NCI-H526 treated with DMSO at 0.1 percent for 48 hours (cell line): Measurements from ENCODE around the gene OLFM1.
A peak's percentile ranks its signal among the peaks of the same experiment; 100 is the strongest.

Experiments used
- DNase-seq: peaks from one replicate; lab custom pipeline; 2025; lab: John Stamatoyannopoulos, UW

Gene OLFM1

GRCh38 chr9:135076876-135077430, 10.5 kb upstream of the OLFM1 start:
- DNase-seq, result no peak

- no peak for DNase-seq
Observed at GRCh38 chr9:135077497-135078200, 9.8 kb upstream of the OLFM1 start.

GRCh38 chr9:135078361-135078821, 9.1 kb upstream of the OLFM1 start:
- DNase-seq, result no peak

GRCh38 chr9:135079018-135079417, 8.4 kb upstream of the OLFM1 start:
- DNase-seq, result no peak

- DNase-seq, result no peak
Observed at GRCh38 chr9:135079676-135080075, 7.8 kb upstream of the OLFM1 start.

- no peak for DNase-seq
Observed at GRCh38 chr9:135080286-135081263, 6.9 kb upstream of the OLFM1 start.

- no peak for DNase-seq
Observed at GRCh38 chr9:135081264-135081660, 6.2 kb upstream of the OLFM1 start.

GRCh38 chr9:135081731-135082130, 5.7 kb upstream of the OLFM1 start:
- DNase-seq, result no peak

- DNase-seq, result no peak
Observed at GRCh38 chr9:135082536-135082935, 4.9 kb upstream of the OLFM1 start.

GRCh38 chr9:135083241-135083810, 4.1 kb upstream of the OLFM1 start:
- DNase-seq, result no peak

GRCh38 chr9:135083831-135084230, 3.6 kb upstream of the OLFM1 start:
- no peak for DNase-seq

GRCh38 chr9:135084262-135084661, 3.2 kb upstream of the OLFM1 start:
- DNase-seq, result no peak

- DNase-seq, result no peak
Observed at GRCh38 chr9:135084881-135085760, 2.3 kb upstream of the OLFM1 start.

GRCh38 chr9:135085830-135086546, 1.5 kb upstream of the OLFM1 start:
- peak; percentile 29 for DNase-seq

- DNase-seq, result no peak
Observed at GRCh38 chr9:135086597-135087488, 625 bp upstream of the OLFM1 start.

GRCh38 chr9:135087899-135088347, 455 bp downstream of the OLFM1 start:
- DNase-seq, result no peak

- DNase-seq, result no peak
Observed at GRCh38 chr9:135088348-135088978, 995 bp downstream of the OLFM1 start.

GRCh38 chr9:135088979-135089847, 1.7 kb downstream of the OLFM1 start:
- DNase-seq, result no peak
